Cardiac septum (tissue), 1 donor: ENCODE data around the gene SH3PXD2A. TPM values are rescaled to one million over a fixed set of nuclear protein-coding genes. Genes with fewer than 3 reads are reported as not detected.

Experiments used
- DNase-seq: peaks from one replicate; pipeline ENCODE4 v3.0.0-alpha.2; 2020; ENCODE audit warnings: low spot score
- intact Hi-C: fragments of 100-400 bp; cut with DNase I; formaldehyde crosslinking; loops from one replicate; pipeline ENCODE4 v1.14.0; 2022
- total RNA-seq: library from RNA; stranded (reverse); fragmentation: NEBNext Ultra II Directional; extraction: Animal tissue kit (Norgen Biotek cat#: 25700); gene quantifications from one replicate; pipeline ENCODE4 v1.2.1, GENCODE V29; 2021
- donor health status: DM: no; HTN: no; CAD: no.

SH3PXD2A gene
- total RNA-seq, 1 donor from 2014 or later = 45.0 TPM

DNA sequence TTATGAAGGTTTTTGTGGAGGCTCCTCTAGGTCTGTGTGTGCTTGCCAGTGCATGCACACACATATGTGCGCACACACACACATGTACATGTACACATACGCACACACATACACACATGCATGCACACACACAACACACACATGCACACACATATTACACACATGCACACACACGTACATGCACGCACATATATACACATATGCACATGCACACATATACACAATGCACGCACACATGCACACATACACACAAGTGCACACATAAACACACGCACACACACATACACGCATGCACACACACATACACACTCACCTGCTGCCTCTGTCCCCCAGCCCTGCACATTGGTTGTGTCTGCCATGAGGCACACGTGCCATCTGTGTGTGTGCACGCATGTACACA lies 295.6 kb downstream of the SH3PXD2A start:
- DNase-seq = no peak
- intact Hi-C loops = no loop called here

DNA sequence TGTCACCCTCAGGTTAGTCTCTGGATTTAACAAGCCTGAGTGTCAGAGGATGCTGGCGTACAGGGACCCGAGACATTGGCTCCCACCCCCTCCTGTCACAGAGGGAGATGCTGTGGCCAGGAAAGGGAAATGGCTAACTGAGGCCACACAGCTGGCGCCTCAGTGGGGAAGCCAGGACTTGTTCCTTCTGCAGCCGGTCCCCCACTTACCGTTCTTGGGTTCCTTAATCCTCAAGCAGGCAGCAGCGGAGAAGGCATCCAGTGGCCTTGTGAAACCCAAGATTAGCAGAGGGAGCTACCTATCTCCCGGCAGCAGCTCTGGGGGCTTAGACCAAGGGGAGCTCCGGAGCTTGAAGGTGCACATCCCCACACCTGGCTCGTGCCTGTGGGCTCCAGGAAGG lies 296.5 kb downstream of the SH3PXD2A start:
- no peak for DNase-seq
- intact Hi-C loops = no loop called here

DNA sequence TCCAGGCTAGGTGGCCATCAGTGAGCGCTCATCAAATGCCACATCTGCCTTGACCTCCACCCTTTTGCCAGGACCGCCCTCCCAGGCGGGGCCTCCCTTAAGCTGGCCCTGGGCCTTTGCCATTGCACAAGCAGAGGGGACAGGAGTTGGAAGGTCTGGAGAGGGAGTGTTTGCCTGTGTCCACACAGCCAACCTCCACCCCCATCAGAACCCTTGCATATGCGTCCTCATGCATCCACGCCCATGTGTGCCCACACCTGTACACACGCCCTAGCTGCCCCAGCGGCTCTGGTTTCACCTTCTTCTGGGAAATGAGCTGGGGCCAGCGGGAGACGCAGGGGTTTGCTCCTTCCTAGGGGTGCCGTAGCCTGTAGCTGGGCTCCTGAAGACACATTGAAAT lies 297.9 kb downstream of the SH3PXD2A start:
- DNase-seq = no peak
- intact Hi-C loops = no loop called here

DNA sequence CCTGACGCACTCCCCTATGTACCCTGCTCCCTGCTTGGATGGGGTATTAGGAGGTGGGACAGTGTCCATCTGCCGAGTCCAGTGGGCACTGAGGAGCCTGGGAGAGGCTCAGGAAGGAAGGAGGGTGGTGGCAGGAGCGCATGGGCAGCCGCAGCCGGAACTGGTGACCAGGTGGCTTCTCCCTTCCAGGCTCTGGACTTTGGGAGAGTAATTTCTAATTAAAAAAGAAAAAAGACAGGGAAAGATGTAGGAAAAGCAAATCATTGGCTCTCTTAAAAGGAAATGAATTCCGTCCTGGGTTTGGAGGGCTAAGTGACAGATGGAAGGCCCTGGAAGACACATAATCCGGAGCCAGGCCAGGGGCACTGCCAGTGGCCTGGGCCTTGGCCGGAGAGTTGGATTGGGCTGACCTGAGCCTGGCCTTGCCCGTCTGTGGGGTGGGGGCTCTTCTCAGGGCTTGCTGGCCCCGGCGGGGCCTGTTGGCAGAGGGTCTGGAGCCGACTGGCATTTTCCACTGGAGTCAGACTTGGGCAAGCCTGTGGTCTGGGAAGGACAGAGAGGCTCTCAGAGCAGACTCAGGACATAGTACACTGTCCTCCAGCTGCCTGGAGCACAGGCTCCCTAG lies 298.9 kb downstream of the SH3PXD2A start:
- no peak for DNase-seq
- intact Hi-C loops = no loop called here

DNA sequence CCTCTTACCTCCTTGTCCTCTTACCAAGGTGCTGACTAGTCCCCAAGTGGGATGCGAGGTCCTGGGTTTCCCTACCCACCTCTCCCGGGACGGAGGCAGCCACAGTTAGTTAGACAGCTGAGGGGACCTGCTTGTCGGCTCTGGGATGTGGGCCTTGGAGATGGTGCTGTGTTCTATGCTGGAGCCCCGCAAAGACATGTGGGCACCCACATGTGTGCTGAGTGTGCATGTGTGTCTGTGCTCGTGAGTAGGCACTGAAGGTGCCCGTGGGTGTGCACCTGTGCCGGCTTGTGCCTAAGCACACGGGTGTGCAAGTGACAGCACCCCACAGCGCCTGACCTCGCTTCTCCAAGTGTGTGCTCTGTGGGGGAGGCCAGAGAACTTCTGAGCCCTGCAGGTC lies 299.7 kb downstream of the SH3PXD2A start:
- intact Hi-C loops = no loop called here
- DNase-seq = no peak

DNA sequence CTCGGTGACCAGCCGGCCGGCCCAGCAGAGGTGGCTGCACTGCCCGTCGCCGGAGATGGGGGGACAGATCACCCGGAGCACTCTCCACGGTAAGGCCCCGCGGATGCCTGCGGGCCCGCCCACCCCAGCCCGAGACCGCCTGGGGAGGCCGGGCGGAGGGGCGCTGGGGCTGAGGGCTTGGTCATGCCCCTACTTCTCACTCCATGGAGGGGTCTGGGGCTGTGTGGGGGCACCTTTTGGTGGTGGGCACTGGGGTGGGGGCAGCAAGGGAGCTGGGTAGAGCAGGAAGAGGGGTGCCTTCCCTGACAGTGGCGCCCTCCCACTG lies 300.1 kb downstream of the SH3PXD2A start:
- no peak for DNase-seq
- intact Hi-C loops = no loop called here

DNA sequence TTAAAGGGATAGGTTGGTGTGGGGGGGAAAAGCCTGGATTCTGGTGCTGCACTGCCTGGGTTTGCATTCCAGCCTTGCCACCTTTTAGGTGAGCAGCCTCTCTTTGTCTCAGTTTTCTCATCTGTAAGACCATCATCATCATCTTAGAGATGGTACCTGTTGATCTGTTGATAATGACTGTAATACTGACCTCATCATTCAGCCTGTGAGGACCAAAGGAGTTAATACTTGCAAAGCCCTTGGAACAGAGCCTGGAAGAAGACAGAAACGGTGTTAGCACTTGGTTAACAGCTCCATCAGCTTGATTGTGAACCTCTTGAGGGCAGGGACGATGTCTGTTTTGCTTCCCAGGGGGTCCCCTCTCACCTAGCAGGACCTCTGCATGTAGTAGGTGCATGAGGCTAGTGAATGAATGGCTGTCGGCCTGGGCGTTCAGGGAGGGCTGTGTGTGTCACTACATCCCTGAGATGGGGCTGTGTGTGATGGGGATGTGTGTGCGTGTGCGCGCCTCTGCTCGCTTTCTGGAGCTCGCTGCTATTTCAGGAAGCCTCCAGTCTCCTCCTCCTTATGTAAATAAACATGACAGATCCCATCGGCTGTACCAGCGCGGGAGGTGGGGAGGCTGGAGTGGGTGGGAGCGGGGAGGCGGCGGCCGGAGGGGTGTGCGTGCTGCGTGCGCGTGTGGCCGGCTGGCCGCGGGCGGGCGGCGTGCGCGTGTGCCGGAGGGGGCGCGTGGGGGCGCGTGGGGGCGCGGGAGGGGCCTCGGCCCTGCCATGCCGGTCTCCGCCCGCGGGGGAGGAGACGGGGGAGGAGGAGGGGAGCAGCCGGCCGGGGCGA lies 300.7 kb downstream of the SH3PXD2A start:
- intact Hi-C loops = no loop called here
- no peak for DNase-seq

DNA sequence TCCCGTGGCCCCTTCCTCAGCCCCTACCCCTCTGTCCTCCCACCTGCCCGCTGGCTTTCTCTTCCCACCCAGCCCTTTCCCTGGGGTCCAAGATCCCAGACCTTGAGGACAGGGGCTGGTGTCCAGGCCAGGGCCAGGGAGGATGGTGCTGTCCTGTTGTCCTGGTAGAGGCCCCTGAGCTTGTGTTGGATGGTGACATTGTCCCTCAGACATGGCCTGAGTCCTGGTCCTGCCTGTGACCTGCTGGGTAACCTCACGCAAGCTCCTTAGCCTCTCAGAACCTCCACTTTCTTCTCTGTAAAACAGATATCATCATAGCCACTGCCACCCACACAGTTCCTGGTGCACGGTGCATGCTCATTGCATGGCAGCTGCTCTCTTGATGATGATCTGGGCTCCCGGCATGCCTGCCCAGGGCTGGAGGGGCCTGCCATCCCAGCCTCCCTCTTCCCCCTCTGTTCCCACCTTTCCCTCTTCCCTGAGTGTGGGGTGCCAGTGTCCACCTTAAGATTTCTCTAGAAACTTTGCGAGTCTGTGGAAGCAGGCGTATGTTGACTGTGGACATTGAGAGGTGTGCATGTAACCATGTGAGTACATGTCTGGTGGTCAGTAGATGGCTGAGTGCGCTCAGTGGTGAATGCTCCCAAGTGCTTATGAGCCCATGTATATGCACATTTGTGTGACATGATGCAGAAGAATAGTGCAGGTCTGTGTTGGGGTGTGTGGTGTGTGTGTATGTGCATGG lies 301.5 kb downstream of the SH3PXD2A start:
- intact Hi-C loops = no loop called here
- no peak for DNase-seq

DNA sequence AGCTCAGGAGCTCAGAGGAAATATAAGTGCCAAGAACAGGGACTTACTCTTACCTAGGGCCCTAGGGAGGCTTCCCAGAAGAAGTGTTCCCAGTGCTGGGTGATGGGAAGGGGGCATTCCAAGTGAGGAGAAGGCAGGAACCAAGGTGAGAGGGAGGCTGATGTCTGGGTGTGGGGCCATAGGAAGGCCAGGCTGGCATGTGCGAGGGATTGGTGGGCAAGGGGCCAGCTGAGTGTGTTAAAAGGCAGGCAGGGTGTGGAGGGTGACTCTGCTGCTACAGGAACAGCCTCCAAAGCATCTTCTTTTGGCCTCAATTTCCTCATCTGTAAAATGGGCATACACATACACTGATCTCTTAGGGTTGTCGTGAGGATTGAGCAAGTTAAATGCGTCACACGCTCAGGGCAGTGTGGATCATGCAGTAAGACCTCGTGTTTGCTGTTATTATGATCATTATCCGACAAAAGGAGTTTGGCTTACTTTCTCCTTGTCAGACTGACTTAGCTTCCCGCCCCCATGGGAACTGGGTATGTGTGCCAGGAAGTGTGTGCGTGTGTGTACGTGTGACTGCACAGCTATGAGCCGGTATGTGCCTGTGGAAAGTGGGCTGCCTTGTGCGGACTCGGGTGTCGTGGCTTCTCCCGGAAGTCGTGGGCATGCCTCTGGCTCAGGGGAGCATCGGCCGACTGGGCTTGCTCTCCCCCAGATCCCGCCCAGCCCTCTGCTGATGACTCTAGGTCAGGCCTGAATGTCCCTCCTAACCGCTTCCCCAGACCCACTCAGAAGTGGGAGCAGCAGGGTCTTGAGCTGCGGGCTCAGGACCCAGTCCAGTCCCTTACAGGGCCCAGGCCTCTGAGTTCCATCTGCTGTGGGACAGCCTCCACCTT lies 302.3 kb downstream of the SH3PXD2A start:
- intact Hi-C loops = no loop called here
- no peak for DNase-seq

DNA sequence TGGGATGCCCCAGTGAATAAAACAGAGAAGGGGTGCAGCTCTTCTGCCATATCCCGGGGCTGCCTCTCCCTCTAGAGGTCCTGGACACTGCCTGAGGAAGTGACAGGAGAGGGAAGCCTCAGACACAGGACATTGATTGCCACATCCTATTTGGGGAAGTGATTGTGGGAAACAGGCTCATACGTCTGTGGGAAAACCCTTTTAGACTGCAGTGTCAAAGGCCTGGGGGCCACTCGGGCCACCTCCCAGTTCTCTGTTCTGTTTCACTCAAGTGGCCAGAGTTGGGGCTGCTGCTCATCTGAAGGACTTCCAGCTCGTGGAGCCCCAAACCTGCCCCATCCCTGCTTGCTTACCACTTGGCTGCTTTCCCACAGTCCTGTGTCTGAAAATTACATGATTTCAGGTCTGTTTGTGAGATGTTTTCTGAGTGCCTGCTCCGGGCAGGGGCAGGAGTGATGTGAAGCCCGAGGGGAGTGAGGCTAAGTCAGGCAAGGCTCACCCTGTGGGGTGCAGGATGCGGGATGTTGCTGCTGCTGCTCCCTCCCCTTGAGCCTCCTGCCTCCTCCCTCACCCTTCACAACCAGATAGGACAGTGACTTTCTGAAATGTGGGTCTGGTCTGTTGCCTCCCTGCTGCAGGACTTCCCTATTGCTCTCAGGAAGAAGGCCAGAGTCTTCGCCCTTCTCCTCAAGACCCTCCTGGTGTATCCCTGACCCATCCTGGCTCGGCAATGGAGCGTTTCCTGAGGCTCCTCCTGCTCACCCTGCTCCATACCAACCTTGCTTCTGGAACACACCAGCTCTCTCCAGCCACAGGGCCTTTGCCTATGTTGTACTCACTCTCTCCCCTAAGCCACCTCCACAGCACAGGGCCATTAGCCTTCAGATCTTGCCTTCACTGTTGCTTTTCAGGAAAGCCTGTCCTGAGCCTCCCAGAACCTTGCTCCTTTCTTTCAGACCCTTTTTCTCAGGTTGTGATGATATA lies 303.5 kb downstream of the SH3PXD2A start:
- no peak for DNase-seq
- intact Hi-C loops = no loop called here

DNA sequence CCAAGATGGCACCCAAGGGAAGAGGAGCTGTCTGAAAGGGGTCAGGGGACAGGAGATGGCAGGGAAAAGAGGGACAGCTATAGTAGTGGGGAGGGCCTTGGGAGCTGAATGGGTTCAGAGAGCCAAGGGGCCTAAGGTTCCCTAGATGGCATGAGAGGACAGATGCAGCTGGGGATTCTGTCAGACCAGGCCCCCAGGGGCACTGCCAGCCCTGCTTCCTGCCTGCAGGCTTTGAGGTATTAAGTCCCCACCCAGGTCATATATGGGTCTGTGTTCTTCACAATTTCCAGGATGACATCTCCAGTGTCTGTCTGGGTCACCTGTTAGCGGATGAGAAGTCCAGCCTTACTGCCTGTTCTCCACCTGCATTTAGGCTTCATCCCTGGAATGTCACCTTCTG lies 305.1 kb downstream of the SH3PXD2A start:
- intact Hi-C loops = no loop called here
- DNase-seq = no peak

DNA sequence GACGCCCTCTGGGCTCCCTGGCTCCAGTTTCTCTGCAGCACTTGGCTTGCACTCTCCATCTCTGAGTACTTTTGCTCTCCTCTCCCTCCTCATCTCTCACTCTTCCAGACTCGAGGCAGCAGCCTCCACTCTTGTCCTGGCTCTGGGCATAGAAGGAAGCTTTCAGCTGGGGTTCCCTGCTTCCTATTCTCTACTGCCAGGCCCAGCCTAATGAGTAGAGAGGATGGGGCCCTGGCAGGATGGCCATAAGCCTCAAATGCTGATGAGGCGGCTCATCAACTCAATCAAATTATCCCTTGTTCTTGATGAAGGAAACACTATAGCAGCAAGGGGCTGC lies 306.1 kb downstream of the SH3PXD2A start:
- intact Hi-C loops = no loop called here
- no peak for DNase-seq

DNA sequence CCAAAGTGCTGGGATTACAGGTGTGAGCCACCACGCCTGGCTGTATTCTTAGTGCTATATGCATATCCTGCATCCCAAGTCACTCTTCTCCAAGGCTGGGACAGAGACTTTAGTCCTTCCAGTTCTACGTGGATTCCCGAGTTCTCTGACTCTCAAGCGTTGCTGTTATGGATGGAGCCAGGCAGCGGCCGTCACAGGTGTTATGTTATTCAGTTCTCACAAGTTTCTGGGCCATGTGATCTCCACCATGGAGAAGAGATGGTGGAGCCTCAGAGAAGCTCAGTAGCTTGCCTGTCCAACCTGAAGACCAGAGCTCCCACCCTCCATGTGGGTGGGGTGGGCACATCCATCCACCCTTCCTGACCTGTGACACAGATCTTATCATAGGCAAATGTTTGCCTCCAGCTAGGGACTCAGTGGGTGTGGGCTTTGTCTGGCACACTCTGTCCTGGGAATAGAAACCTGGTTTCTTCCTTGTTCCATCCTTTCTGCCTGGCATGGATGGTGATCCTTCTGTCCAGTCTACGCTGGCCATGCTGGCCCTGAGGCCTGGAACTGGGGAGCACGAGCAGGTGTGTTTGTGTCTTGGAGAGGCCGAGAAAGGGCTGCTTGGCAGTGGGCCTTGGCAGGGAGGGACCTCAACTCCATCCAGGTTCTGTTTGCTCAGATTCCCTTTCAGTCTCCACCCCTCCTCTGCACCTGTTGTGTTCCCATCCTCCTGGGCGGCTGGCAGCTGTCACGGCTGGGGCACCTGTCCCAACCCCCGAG lies 306.6 kb downstream of the SH3PXD2A start:
- intact Hi-C loops = no loop called here
- peak; percentile 68 for DNase-seq

DNA sequence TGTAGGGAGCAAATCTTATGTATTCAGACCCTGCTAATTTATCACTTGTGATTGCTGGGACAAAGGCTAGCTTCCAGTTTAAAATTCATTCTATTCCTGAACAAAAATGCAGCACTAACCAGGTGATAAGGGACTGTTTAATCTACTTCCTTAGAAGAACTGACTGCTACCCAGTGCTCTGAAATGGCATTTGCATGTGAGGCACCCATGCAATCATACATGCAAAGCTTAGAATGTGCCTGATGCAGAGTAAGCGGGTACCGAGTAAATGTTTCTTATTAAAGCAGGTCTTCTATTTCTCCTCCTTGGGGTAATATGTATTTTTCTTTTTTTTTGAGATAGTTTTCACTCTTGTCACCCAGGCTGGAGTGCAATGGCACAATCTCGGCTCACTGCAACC lies 307.4 kb downstream of the SH3PXD2A start:
- peak; percentile 5 for DNase-seq
- intact Hi-C loops = no loop called here

DNA sequence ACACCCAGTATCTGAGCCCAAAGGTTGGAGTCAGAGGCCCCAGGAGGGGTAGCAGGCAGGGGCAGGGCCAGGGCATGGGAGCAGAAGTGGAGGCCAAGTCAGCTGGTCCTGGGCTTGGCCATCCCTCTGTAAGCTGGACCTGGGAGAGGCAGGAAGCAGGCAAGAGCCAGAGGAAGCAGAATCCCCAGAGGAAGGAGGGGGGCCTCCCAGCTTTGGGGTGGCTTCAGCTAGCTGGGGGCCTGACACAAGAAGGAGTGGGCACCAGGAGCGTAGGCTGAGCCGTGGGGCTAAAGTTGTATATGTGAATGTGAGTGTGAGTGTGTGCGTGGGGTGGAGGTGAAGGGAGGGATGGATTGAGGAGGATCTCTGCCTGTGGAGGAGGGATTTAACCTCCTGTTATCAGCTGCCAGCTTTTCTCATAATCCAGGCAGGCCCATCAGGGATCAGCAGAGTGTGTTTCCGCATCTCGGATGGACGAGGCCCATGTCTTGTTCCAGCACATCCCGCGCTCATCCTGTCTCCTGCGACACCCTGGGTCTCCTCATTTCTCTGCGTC lies 307.9 kb downstream of the SH3PXD2A start:
- peak; percentile 73 for DNase-seq
- intact Hi-C loops = no loop called here

DNA sequence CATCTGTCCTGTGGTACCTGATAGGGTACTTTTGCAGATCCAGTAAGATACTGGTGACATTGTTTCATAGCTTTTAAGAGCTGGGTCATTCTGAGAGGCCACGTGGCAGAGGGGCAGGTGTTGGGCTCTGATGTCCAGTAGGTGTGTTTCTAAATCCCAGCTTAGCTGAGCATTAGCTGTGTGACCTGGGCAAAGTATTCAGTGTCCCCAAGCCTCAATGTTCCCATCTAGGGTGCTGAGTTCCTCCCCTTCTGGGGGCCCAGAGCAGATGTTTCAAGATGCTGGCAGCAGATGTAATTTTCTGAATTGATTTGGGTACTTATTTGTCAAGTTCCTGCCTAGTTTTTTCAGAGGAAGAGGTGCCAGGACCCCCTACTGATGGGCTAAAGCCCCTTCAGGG lies 309.0 kb downstream of the SH3PXD2A start:
- intact Hi-C loops = no loop called here
- peak; percentile 33 for DNase-seq

DNA sequence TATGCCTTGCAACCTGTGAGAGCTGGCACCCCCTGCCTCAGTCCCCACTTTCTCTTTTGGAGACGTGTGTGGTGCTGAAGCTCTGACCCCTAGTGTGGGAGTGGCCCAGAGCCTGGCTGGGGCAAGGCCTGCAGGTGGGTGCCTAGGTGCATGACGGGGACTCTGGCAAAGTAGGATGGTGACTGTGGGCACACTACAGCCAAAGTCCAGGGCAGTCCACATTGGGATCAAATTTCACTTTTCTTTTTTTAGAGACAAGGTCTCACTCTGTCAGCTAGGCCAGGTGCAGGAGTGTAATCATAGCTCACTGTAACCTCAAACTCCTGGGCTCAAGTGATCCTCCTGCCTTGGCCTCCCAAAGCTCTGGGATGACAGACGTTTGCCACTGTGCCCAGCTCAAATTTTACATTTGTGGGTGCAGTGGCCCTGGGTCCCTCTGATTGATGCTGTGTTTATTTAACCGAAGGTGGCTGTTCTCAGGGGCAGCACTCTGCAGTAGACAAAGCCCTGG lies 309.6 kb downstream of the SH3PXD2A start:
- intact Hi-C loops = no loop called here
- peak; percentile 44 for DNase-seq

DNA sequence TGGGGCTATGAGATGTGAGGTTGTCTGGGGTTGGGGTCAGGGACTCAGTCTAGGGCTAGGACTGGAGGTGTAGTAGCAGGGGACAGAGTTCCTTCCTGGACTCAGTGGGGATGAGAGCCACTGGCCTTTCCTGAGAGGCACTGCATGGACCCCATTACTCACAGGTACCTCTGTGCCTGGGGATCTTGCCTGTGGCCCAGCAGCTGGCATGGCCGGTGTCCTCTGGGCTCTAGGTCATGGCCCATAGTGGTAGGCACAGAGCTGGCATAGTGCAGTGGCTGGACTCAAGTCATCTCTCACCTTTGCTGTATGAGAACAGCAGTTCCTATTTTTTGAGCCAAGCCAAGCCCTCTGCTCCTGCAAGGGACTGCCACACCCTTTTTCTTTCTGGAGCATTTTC lies 310.0 kb downstream of the SH3PXD2A start:
- peak; percentile 47 for DNase-seq
- intact Hi-C loops = no loop called here
